Suprapubic skin (tissue), 3 donors: Measurements from ENCODE around the gene PSMG2.

Experiments
- CTCF ChIP-seq, 2 donors: fragments of 200-600 bp in 1 of 2; fragments of 450-650 bp in 1 of 2; sonication (generic) in 1 of 2; IDR thresholded peaks; one replicate each; pipeline ENCODE4 v1.5.1; 2016 to 2019; ENCODE audit warnings: antibody characterized with exemption in 2 of 2, mild to moderate bottlenecking in 1 of 2, moderate library complexity in 1 of 2
- POLR2A ChIP-seq, 2 donors: fragments of 450-650 bp; IDR thresholded peaks; one replicate each; pipeline ENCODE4 v1.6.1; 2017; ENCODE audit warnings: antibody characterized with exemption in 2 of 2, mild to moderate bottlenecking in 2 of 2, moderate library complexity in 2 of 2

GRCh38 chr18:12749121-12749520, 46.3 kb downstream of the PSMG2 start:
- TF ChIP-seq POLR2A (IDR thresholded peaks at IDR 0.05) (no peak), CTCF (IDR thresholded peaks at IDR 0.05) (no peak)
